ENCODE data around the gene SERPINB10.

DNA sequence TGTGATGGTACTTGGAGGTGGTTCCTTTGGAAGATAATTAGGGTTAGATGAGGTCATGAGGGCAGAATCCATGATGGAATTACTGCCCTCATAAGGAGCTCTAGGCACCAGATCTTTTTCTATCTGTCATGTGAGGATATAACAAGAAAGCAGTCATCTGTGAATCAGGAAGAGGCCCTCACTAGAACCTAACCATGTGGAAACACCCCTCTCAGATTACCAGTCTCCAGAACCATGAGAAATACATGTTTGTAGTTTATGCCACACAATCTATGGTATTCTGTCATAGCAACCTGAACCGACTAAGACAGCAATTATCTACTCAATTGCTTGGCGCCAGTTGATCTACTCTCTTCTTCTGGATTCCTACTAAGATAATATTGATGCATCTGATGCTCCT lies 2.4 kb upstream of the SERPINB10 start:
- TF ChIP-seq, protein P1, sequence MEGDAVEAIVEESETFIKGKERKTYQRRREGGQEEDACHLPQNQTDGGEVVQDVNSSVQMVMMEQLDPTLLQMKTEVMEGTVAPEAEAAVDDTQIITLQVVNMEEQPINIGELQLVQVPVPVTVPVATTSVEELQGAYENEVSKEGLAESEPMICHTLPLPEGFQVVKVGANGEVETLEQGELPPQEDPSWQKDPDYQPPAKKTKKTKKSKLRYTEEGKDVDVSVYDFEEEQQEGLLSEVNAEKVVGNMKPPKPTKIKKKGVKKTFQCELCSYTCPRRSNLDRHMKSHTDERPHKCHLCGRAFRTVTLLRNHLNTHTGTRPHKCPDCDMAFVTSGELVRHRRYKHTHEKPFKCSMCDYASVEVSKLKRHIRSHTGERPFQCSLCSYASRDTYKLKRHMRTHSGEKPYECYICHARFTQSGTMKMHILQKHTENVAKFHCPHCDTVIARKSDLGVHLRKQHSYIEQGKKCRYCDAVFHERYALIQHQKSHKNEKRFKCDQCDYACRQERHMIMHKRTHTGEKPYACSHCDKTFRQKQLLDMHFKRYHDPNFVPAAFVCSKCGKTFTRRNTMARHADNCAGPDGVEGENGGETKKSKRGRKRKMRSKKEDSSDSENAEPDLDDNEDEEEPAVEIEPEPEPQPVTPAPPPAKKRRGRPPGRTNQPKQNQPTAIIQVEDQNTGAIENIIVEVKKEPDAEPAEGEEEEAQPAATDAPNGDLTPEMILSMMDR (IDR thresholded peaks at IDR 0.05; ENCODE audit: borderline replicate concordance, extremely low read depth, low read length, poor library complexity, severe bottlenecking): no peak
- no peak for TF ChIP-seq EZH2 (IDR thresholded peaks at IDR 0.05; ENCODE audit: borderline replicate concordance, low read depth, low read length, severe bottlenecking)
